ENCODE results near the gene MDC1. TPM values are rescaled to one million over a fixed set of nuclear protein-coding genes. Genes with fewer than 3 reads are reported as not detected.

MDC1 gene
- total and polyA plus RNA-seq, 2 experiments from 2014 or later, result 17.2 to 32.7 TPM

GRCh38 chr6:30744054-30744805 lies 27.1 kb upstream of the MDC1 start, which contains the start of gene IER3:
IER3 (minus strand) TSS chr6:30744547; CDS start chr6:30744518, 29 bp downstream.
- Histone ChIP-seq H4K20me1 (replicated peaks; ENCODE audit: insufficient read depth) (peaks cover 9% of the 10 kb centered on the region), H3K36me3 (ENCODE audit: insufficient read depth) (peaks cover 11% of the 10 kb centered on the region; the same call in 1 of the 2 replicates), H2AFZ (peak within 1 kb of the TSS; percentile 84), H3K79me2 (replicated peaks; ENCODE audit: insufficient read depth) (peaks cover 20% of the 10 kb centered on the region), H3K4me3 (peak within 1 kb of the TSS; percentile 90), H3K27me3 (ENCODE audit: insufficient read depth) (peaks cover 8% of the 10 kb centered on the region), H3K9me2 (ENCODE audit: insufficient read depth) (no peaks in the 10 kb centered on the region), H3K4me2 (peak within 1 kb of the TSS; percentile 90), H3F3A (replicated peaks; ENCODE audit: low read depth) (peaks cover 27% of the 10 kb centered on the region), H3K27ac (ENCODE audit: low read depth) (peak within 1 kb of the TSS; percentile 83), H3K4me1 (ENCODE audit: insufficient read depth) (peaks cover 23% of the 10 kb centered on the region)
- H3K36me3 Mint-ChIP-seq (ENCODE audit: low read depth), result peaks cover 31% of the 10 kb centered on the region
- DNase-seq (ENCODE audit: low spot score) (peak; percentile 96), ATAC-seq (peak; percentile 38)
- H3K27ac Mint-ChIP-seq, result peak within 1 kb of the TSS; percentile 78
- peak within 1 kb of the TSS; percentile 92 for H3K4me3 Mint-ChIP-seq
- H3K4me1 Mint-ChIP-seq, result peaks cover 28% of the 10 kb centered on the region
- peak; percentile 46 to 63 for TF ChIP-seq CTCF (conservative IDR thresholded peaks at IDR 0.05; ENCODE audit: low read depth in 2 of 2)
- no peak for TF ChIP-seq CREB1 (CRISPR knock-in tag; IDR thresholded peaks at IDR 0.05; ENCODE audit: low read depth)
- no peak for TF ChIP-seq REST (IDR thresholded peaks at IDR 0.05; ENCODE audit: unreplicated experiment)
- TF ChIP-seq POLR2AphosphoS5 (IDR thresholded peaks at IDR 0.05; ENCODE audit: low read depth), result peak; percentile 97
- H3K9me3 Mint-ChIP-seq, result no peaks in the 10 kb centered on the region; the same call in 2 of the 3 replicates
- H3K27me3 Mint-ChIP-seq (ENCODE audit: insufficient read depth, low read depth, poor library complexity), result peaks cover 23% of the 10 kb centered on the region

GRCh38 chr6:30743099-30744053 lies 26.3 kb upstream of the MDC1 start:
- H3K27ac ChIP-seq (ENCODE audit: low read depth), result peak overlapping the region; percentile 76
- peak overlapping the region; percentile 92 for H3K4me3 Mint-ChIP-seq
- ATAC-seq, result peak; percentile 7

More at GRCh38 chr6:30743099-30744053, 26.3 kb upstream of the MDC1 start:
- Mint-ChIP-seq H3K27me3 (ENCODE audit: insufficient read depth, low read depth, poor library complexity) (peaks cover 23% of the 10 kb centered on the region), H3K9me3 (no peaks in the 10 kb centered on the region; the same call in 2 of the 3 replicates), H3K4me1 (peaks cover 23% of the 10 kb centered on the region), H3K36me3 (ENCODE audit: low read depth) (peaks cover 40% of the 10 kb centered on the region), H3K27ac (peak overlapping the region; percentile 78; the same call in 1 of the 2 replicates)
- H2AFZ ChIP-seq, result peak overlapping the region; percentile 84; the same call in 1 of the 2 replicates
- H3K27me3 ChIP-seq (ENCODE audit: insufficient read depth), result peaks cover 8% of the 10 kb centered on the region
- H3K4me2 ChIP-seq, result peak overlapping the region; percentile 90
- no peaks in the 10 kb centered on the region for H3K9me2 ChIP-seq (ENCODE audit: insufficient read depth)
- peaks cover 19% of the 10 kb centered on the region for H3K4me1 ChIP-seq (ENCODE audit: insufficient read depth)
- H4K20me1 ChIP-seq (replicated peaks; ENCODE audit: insufficient read depth), result peaks cover 9% of the 10 kb centered on the region
- H3K4me3 ChIP-seq, result peak overlapping the region; percentile 90
- H3F3A ChIP-seq (replicated peaks; ENCODE audit: low read depth), result peaks cover 27% of the 10 kb centered on the region
- TF ChIP-seq NANOG (IDR thresholded peaks at IDR 0.05; ENCODE audit: borderline replicate concordance) (no peak), EZH2phosphoT487 (IDR thresholded peaks at IDR 0.05; ENCODE audit: unreplicated experiment) (no peak), CTCF (conservative IDR thresholded peaks at IDR 0.05; ENCODE audit: low read depth in 2 of 2) (no peak), CREB1 (CRISPR knock-in tag; IDR thresholded peaks at IDR 0.05; ENCODE audit: low read depth) (no peak), EZH2 (IDR thresholded peaks at IDR 0.05; ENCODE audit: low read depth, unreplicated experiment) (no peak)
- peaks cover 20% of the 10 kb centered on the region for H3K79me2 ChIP-seq (replicated peaks; ENCODE audit: insufficient read depth)
- no peak for DNase-seq (ENCODE audit: low spot score)
- peaks cover 18% of the 10 kb centered on the region; the same call in 1 of the 2 replicates for H3K36me3 ChIP-seq (ENCODE audit: insufficient read depth)
